HG03045 (cell line): ENCODE results near the gene YWHAH.
A peak's percentile ranks its signal among the peaks of the same experiment; 100 is the strongest.

Source experiments
- ATAC-seq: cut with Tn5 transposase; IDR thresholded peaks from one replicate; pipeline ENCODE4 v1.9.1; 2021; ENCODE audit warnings: mild to moderate bottlenecking, moderate library complexity; ENCODE audit not compliant: unreplicated experiment

Gene YWHAH

DNA sequence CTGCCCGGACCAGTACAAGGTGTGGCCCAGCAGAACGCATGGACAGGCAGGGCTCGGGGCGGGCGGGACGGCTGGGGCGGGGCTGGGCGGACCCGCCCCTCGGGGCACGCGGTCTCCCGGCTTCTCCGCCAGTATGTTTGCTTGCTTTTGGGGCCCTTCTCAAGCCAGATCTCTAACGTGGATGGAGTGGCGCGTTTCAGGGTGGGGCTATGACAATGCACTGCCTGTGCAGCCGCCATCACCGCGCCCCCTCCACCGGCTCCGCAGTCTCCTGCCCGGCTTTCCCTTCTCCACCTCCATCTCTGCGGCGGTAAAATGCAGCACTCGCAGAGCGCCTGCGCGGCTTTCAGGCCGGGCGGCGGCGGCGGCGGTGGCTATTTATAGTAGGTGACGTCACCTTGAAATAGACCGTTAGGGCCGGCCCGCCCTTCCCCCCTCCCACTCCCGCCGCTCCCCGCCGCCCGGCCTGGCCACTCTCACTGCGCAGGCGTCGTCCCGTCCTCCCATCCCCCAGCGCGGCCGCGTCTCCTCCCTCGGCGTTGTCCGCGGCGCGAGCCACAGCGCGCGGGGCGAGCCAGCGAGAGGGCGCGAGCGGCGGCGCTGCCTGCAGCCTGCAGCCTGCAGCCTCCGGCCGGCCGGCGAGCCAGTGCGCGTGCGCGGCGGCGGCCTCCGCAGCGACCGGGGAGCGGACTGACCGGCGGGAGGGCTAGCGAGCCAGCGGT lies at the start of gene YWHAH:
YWHAH (plus strand) TSS at position 558 of the 722 bp plus-strand sequence. CDS start 199 bp downstream, outside the sequence.
- ATAC-seq: peak; percentile 72

GRCh38 chr22:31895411-31896123 lies 48.8 kb upstream of the YWHAH start:
- no peak for ATAC-seq

DNA sequence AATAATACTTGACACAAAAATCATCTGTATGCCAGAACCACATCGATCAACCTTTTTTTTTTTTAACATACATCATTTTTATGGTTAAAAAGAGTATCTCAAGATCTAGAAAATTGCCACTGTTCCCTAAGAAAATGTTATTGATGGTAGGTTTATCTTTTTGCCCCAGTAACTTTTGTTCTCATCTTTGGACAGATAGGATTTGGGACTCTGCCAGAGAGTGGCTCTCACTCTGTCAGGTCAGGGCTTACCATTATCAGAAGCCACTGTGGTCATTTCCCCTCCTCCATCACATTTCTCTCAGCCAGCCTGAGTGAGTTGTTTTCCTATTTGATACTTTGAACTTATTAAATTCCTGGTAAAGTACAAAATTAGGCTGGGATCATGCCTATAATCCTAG lies 47.9 kb upstream of the YWHAH start:
- ATAC-seq: no peak

GRCh38 chr22:31897842-31898805 lies 46.2 kb upstream of the YWHAH start:
- no peak for ATAC-seq

- ATAC-seq: no peak
Measured at GRCh38 chr22:31898926-31899325, 45.4 kb upstream of the YWHAH start.

GRCh38 chr22:31899669-31900068 lies 44.7 kb upstream of the YWHAH start:
- ATAC-seq: no peak

DNA sequence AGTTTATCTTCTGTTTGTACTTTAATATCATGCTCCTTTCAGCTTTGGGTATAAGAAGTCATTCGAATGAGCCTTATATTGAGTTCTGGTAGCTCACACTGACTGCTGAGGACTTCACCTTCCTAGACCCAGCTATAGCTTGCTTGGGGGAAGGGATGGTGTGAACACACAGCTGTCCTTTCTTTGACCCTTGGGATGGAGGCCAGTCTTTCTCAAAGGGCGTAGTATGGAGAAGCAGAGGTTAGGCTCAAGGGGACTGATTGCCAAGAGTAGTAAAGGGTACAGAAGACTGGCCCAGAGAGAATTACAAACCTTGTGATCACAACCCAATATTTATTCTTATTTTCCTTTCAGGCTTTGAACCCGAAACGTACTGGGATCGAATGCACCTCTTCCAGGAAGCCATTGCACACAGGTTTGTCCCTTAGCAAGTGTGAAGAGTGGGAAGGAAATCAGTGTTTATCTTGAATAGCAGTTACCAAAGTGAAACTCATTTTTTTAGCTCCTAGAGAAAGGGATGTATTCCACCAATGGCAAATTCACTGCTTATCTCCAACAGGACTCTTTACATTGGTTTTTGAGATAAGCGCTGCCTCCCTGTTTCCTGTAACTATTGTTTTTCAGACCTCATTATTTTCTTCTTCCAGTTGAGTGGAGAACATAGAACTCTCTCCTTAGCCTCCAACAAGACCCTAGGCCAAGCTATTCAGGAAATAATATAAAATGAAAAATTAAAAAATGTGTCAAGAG lies 42.8 kb upstream of the YWHAH start:
- no peak for ATAC-seq

DNA sequence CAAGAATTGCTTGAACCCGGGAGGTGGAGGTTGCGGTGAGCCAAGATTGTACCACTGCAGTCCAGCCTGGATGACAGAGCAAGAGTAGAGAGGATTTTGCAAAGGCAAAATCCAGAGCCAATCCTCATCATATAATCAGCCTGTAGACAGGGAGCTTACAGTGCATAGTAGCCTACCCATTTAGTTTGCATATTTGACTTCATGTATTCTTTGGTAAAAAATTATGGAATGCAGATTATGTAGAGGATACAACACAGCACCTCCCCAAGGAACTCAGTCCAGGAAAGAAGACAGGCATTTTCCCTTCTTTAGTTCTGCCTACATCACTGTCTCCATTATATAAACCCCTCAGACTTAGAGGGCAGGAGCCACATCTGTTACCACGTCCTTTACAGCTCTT lies 39.7 kb upstream of the YWHAH start:
- no peak for ATAC-seq

GRCh38 chr22:31905356-31905755 lies 39.0 kb upstream of the YWHAH start:
- ATAC-seq: no peak

DNA sequence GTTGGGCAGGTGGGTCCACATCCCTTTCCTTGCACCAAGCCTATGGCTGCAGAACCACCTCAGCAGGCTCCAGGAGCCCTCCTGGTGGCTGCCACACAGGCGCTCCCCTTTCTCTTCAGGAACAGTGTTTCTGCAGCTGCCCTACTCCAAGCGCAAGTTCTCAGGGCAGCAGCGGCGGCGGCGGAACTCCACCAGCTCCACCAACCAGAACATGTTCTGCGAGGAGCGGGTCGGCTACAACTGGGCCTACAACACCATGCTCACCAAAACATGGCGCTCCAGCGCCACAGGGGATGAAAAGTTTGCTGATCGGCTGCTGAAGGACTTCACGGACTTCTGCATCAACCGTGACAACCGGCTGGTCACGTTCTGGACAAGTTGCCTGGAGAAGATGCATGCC lies 38.2 kb upstream of the YWHAH start:
- ATAC-seq: no peak

- ATAC-seq: no peak
Measured at GRCh38 chr22:31906569-31906968, 37.8 kb upstream of the YWHAH start.

- no peak for ATAC-seq
Measured at GRCh38 chr22:31909977-31910376, 34.4 kb upstream of the YWHAH start.

DNA sequence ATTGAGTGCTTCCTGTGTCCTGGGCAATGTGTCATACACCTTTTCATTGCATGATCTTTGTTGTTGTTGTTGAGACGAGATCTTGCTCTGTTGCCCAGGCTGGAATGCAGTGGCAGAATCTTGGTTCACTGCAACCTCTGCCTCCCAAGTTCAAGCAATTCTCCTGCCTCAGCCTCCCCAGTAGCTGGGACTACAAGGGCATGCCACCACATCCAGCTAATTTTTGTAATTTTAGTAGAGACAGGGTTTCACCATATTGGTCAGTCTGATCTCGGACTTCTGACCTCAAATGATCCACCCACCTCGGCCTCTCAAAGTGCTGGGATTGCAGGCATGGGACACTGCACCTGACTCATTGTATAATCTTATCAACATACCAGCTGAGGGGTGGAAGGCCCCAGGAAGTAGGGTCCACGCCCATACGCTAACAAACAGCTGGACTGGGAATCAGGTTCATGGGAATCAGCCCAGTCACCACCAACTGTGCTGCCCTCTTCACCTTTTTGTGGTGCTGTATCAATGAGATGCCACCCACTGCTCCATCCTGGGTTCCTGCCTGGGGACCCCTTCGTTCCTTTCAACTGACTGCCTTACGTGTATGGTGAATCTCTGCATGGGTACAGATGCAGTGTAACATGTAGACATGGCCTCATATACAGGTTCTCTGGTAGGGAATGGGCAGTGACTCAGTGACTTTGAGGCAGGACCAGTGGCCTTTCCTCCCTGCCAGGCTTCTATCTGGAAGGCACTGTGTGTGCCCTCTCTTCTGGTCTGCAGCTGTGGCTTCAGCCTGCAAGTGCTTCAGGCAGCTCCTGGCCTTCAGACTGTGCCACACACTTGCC lies 32.5 kb upstream of the YWHAH start:
- ATAC-seq: no peak

GRCh38 chr22:31912407-31912743 lies 32.0 kb upstream of the YWHAH start:
- no peak for ATAC-seq

DNA sequence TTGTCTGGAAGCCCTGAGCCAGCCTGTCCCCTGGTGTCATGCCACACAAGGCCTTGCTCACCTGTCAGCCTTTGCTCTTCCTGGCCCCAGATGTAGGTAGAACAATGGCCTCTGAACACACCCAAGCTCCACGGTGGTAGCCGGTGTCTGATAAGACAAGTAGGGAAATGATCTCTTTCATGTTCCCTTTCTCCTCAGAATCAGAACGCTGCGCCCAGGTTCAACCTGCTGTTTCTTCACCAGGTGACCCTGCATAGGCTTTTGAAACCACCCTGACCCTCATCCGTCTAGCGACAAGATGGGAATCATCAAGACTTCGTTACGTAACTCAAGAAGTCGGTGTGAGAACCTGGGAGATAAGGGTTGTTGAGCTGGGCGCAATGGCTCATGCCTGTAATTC lies 28.7 kb upstream of the YWHAH start:
- ATAC-seq: no peak

DNA sequence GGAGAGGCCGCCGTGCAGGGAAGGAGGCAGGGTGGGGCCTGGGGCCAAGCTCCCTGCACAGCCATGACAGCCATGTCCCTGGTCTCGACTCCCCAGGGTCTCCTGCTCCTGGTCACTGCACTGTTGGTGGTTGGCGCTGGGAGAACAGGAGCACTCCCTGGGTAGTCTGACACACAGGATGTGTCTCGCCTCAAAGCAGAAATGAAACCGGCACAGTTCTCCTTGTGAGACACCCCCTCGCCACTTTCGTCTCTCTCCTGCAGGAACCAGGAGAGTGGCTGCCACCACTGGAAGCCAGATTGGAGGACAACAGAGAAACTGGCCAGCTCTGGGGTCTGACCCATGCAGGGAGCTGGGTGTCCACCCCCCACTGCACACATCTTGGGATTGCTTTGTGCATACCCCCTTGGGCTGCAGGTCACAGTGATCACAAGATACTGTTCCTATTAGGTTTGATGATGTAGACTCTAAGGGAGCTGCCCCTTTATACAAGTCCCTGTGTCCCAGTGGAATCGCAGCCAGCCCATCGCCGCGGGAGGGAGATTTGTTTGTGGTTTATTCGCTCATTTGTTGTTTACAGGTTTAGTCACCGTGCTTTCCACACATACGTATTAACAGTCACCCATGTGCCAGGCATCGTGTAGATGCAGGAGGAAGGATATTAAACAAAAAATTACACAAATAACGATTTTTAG lies 27.0 kb upstream of the YWHAH start:
- peak; percentile 46 for ATAC-seq

GRCh38 chr22:31919730-31920129 lies 24.6 kb upstream of the YWHAH start:
- no peak for ATAC-seq

DNA sequence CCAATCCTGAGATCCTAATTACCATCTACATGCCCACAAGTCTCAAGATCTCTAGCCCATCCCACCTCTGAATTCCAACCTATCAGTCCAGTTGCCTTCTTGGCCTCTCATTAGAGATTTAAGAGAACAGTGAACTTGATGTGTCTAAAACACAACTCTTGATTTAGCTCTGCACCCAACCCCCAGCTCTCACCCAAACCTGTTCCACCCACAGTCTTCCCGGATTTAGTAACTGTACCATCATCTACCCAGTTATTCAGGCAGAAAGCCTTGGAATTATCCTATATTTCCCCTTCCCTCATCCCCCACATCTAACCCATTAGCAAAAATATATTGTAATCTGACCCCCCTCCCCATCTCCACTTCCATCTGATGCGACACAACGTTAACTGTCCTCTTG lies 24.0 kb upstream of the YWHAH start:
- ATAC-seq: no peak

DNA sequence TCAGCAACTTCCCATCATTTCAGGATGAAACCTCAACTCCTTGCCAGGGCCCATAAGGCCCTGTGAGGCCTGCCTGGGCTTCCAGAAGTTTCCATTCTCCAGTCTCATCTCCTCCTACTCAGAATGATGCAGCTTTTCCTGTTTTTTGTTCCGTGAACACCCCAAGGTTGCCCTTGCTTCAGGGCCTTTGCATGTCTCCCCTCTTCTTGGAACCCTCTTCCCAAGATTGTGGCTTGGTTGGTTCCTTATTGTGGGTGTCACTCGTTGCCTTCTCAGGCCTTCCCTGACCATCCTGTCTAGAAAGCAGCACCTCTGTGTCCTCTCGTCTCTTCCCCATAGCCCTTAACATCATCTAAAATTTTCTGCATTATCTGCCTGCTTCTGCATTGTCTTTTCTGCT lies 23.2 kb upstream of the YWHAH start:
- ATAC-seq: no peak
